GM12878 (cell line): ENCODE measurements around the gene NEXN. TPM values are rescaled to one million over a fixed set of nuclear protein-coding genes. Genes with fewer than 3 reads are reported as not detected.

Experiments
- CBX5 ChIP-seq: sonication (generic); IDR thresholded peaks from 2 replicates; pipeline ENCODE4 v1.6.1; 2016; ENCODE audit warnings: low read depth, moderate library complexity, mild to moderate bottlenecking, inconsistent platforms
- CREB1 ChIP-seq: IDR thresholded peaks from 2 replicates; pipeline ENCODE4 v1.6.1; 2012; ENCODE audit warnings: low read depth, mild to moderate bottlenecking, inconsistent platforms
- FOS ChIP-seq: IDR thresholded peaks from 3 replicates; pipeline ENCODE4 v1.6.1; 2011; ENCODE audit warnings: borderline replicate concordance; ENCODE audit not compliant: insufficient read length; ENCODE audit errors: extremely low read depth
- HCFC1 ChIP-seq: fragments of 150-350 bp; IDR thresholded peaks from 2 replicates; pipeline ENCODE4 v1.6.1; 2014; ENCODE audit warnings: low read length
- HDAC6 ChIP-seq: fragments of 200-600 bp; sonication (generic); IDR thresholded peaks from one replicate; pipeline ENCODE4 v1.8.0; 2017; ENCODE audit warnings: antibody characterized with exemption; ENCODE audit not compliant: unreplicated experiment
- KAT2A ChIP-seq: conservative IDR thresholded peaks from 2 replicates; pipeline ENCODE4 v1.6.1; 2011; ENCODE audit warnings: low read depth, low read length; ENCODE audit not compliant: control insufficient read depth
- NBN ChIP-seq: fragments of 450-650 bp; IDR thresholded peaks from 2 replicates; pipeline ENCODE4 v1.6.1; 2016
- NFYB ChIP-seq: IDR thresholded peaks from 2 replicates; pipeline ENCODE4 v1.6.1; 2011; ENCODE audit warnings: low read depth, mild to moderate bottlenecking, low read length, improper control_type of control experiment, moderate library complexity; ENCODE audit not compliant: insufficient read depth
- NR2C1 ChIP-seq: fragments of 450-650 bp; IDR thresholded peaks from 2 replicates; pipeline ENCODE4 v1.6.1; 2017; ENCODE audit warnings: antibody characterized with exemption, mild to moderate bottlenecking, moderate library complexity
- PML ChIP-seq: IDR thresholded peaks from 2 replicates; pipeline ENCODE4 v1.6.1; 2012; ENCODE audit warnings: low read length, inconsistent platforms
- TCF3 ChIP-seq: IDR thresholded peaks from 2 replicates; pipeline ENCODE4 v1.6.1; 2012; ENCODE audit warnings: low read depth, mild to moderate bottlenecking, low read length, borderline replicate concordance; ENCODE audit not compliant: insufficient read depth
- TCF7 ChIP-seq: IDR thresholded peaks from 2 replicates; pipeline ENCODE4 v1.6.1; 2014; ENCODE audit warnings: antibody characterized with exemption, borderline replicate concordance
- WRNIP1 ChIP-seq: IDR thresholded peaks from 2 replicates; pipeline ENCODE4 v1.6.1; 2011; ENCODE audit warnings: low read depth, low read length, improper control_type of control experiment, borderline replicate concordance
- polyA plus RNA-seq, 11 experiments: library from polyadenylated mRNA; depleted of rRNA in 4 of 11; unstranded in 6 of 11; stranded (reverse) in 5 of 11; fragments of >200 nt; fragmentation: Nextera tagmentation in 4 of 11; fragmentation: Illumina TruSeq in 1 of 11; extraction: Ambion mirVana in 4 of 11; extraction: Trizol in 1 of 11; gene quantifications; 1 replicate in 1 of 11; 2 replicates in 10 of 11; pipeline versions ENCODE4 v1.2.1 to v1.2.3, GENCODE V29; 2011 to 2016; ENCODE audit warnings: inconsistent platforms in 2 of 11, missing spikeins in 2 of 11, low read depth in 1 of 11
- total RNA-seq, 4 experiments: library from RNA; depleted of rRNA in 3 of 4; stranded (reverse); fragments of >200 nt in 3 of 4; fragmentation: Illumina TruSeq in 1 of 4; extraction: Trizol in 1 of 4; gene quantifications; 2 replicates each; pipeline versions ENCODE4 v1.2.1 to v1.2.3, GENCODE V29; 2013 to 2021
- TF ChIP-seq, protein P1 (sequence below), 3 experiments: IDR thresholded peaks in 2 of 3; conservative IDR thresholded peaks in 1 of 3; 2 replicates each; pipeline ENCODE4 v1.5.1; 2011; ENCODE audit warnings: low read depth in 3 of 3, low read length in 3 of 3, mild to moderate bottlenecking in 3 of 3, control low read depth in 2 of 3, moderate library complexity in 2 of 3, inconsistent platforms in 1 of 3, mixed read lengths in 1 of 3; ENCODE audit not compliant: control insufficient read depth in 2 of 3, insufficient read depth in 1 of 3; ENCODE audit errors: extremely low read depth in 1 of 3
- TF ChIP-seq, protein P2 (sequence below): fragments of 150-350 bp; IDR thresholded peaks from 2 replicates; pipeline ENCODE4 v1.6.1; 2016; ENCODE audit warnings: low read depth, low read length
- TF ChIP-seq, protein P3 (sequence below): fragments of 450-650 bp; formaldehyde crosslinking; IDR thresholded peaks from 2 replicates; pipeline ENCODE4 v1.4.0; 2022; ENCODE audit warnings: mild to moderate bottlenecking, moderate library complexity
- TF ChIP-seq, protein P4 (sequence below): IDR thresholded peaks from 2 replicates; pipeline ENCODE4 v1.6.1; 2011; ENCODE audit warnings: low read depth, low read length, improper control_type of control experiment, borderline replicate concordance
- TF ChIP-seq, protein P5 (sequence below): fragments of 150-350 bp; IDR thresholded peaks from 2 replicates; pipeline ENCODE4 v1.6.1; 2014; ENCODE audit warnings: mild to moderate bottlenecking, low read depth, low read length

The NEXN gene
- total and polyA plus RNA-seq, 10 of the 15 experiments (the other 5 are each of a cell fraction or from before 2014, with no cell fraction given): 2.5 to 46.6 (median 15.4) TPM

DNA sequence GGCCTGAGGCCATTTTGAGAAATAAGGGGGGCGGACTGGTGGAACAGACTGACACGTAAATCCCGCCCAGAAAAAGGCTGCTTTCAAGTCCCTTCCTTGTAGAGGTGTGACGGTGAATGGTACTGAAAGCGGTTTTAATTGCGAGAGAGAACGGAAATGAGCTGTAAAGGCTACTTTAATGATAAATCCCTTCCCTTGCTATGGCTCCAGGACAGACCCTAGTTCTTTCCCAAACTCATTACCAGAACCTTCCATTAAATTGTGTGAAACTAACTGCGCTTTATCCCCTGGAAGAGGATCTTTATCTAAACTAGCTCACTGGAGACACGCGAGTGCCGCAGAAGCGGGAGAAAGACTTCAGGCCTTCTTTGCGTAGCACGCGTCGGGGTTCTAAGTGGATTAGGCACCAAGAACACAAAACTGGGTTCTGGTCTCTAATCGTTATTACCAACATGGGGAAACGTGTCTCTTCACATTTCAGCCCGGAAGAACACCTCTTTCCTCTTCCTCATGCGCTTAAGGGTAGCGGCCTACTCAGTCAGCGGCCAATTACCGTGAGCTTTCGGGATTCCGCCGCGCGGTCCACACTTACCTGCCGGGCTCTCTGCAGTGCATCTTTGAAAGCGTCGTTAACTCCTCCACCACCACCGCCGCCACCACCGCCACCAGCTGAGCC lies 90.0 kb downstream of the NEXN start (continued):
- TF ChIP-seq, protein P1, sequence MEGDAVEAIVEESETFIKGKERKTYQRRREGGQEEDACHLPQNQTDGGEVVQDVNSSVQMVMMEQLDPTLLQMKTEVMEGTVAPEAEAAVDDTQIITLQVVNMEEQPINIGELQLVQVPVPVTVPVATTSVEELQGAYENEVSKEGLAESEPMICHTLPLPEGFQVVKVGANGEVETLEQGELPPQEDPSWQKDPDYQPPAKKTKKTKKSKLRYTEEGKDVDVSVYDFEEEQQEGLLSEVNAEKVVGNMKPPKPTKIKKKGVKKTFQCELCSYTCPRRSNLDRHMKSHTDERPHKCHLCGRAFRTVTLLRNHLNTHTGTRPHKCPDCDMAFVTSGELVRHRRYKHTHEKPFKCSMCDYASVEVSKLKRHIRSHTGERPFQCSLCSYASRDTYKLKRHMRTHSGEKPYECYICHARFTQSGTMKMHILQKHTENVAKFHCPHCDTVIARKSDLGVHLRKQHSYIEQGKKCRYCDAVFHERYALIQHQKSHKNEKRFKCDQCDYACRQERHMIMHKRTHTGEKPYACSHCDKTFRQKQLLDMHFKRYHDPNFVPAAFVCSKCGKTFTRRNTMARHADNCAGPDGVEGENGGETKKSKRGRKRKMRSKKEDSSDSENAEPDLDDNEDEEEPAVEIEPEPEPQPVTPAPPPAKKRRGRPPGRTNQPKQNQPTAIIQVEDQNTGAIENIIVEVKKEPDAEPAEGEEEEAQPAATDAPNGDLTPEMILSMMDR (IDR thresholded peaks at IDR 0.05 in 2 of 3, conservative IDR thresholded peaks at IDR 0.05 in 1 of 3; ENCODE audit: control insufficient read depth in 2 of 3, extremely low read depth in 1 of 3, insufficient read depth in 1 of 3, low read depth in 3 of 3, low read length in 3 of 3): no peak
- TF ChIP-seq KAT2A (no peak), PML (peak; percentile 94), HCFC1 (no peak), NBN (peak; percentile 68; the same call in 1 of the 2 replicates), NR2C1 (no peak), CBX5 (no peak), TCF7 (peak; percentile 6; the same call in 1 of the 2 replicates), FOS (no peak), TCF3 (no peak), CREB1 (peak; percentile 81), WRNIP1 (no peak), HDAC6 (no peak), NFYB (no peak)
- TF ChIP-seq, protein P2, sequence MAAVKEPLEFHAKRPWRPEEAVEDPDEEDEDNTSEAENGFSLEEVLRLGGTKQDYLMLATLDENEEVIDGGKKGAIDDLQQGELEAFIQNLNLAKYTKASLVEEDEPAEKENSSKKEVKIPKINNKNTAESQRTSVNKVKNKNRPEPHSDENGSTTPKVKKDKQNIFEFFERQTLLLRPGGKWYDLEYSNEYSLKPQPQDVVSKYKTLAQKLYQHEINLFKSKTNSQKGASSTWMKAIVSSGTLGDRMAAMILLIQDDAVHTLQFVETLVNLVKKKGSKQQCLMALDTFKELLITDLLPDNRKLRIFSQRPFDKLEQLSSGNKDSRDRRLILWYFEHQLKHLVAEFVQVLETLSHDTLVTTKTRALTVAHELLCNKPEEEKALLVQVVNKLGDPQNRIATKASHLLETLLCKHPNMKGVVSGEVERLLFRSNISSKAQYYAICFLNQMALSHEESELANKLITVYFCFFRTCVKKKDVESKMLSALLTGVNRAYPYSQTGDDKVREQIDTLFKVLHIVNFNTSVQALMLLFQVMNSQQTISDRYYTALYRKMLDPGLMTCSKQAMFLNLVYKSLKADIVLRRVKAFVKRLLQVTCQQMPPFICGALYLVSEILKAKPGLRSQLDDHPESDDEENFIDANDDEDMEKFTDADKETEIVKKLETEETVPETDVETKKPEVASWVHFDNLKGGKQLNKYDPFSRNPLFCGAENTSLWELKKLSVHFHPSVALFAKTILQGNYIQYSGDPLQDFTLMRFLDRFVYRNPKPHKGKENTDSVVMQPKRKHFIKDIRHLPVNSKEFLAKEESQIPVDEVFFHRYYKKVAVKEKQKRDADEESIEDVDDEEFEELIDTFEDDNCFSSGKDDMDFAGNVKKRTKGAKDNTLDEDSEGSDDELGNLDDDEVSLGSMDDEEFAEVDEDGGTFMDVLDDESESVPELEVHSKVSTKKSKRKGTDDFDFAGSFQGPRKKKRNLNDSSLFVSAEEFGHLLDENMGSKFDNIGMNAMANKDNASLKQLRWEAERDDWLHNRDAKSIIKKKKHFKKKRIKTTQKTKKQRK: no peak
- TF ChIP-seq, protein P3, sequence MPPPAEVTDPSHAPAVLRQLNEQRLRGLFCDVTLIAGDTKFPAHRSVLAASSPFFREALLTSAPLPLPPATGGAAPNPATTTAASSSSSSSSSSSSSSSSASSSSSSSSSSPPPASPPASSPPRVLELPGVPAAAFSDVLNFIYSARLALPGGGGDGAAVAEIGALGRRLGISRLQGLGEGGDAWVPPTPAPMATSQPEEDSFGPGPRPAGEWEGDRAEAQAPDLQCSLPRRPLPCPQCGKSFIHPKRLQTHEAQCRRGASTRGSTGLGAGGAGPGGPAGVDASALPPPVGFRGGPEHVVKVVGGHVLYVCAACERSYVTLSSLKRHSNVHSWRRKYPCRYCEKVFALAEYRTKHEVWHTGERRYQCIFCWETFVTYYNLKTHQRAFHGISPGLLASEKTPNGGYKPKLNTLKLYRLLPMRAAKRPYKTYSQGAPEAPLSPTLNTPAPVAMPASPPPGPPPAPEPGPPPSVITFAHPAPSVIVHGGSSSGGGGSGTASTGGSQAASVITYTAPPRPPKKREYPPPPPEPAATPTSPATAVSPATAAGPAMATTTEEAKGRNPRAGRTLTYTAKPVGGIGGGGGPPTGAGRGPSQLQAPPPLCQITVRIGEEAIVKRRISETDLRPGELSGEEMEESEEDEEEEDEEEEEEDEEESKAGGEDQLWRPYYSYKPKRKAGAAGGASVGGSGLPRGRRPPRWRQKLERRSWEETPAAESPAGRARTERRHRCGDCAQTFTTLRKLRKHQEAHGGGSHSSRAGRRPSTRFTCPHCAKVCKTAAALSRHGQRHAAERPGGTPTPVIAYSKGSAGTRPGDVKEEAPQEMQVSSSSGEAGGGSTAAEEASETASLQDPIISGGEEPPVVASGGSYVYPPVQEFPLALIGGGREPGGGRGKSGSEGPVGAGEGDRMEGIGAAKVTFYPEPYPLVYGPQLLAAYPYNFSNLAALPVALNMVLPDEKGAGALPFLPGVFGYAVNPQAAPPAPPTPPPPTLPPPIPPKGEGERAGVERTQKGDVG (CRISPR knock-in tag): no peak
- TF ChIP-seq, protein P4, sequence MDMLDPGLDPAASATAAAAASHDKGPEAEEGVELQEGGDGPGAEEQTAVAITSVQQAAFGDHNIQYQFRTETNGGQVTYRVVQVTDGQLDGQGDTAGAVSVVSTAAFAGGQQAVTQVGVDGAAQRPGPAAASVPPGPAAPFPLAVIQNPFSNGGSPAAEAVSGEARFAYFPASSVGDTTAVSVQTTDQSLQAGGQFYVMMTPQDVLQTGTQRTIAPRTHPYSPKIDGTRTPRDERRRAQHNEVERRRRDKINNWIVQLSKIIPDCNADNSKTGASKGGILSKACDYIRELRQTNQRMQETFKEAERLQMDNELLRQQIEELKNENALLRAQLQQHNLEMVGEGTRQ: no peak
- TF ChIP-seq, protein P5, sequence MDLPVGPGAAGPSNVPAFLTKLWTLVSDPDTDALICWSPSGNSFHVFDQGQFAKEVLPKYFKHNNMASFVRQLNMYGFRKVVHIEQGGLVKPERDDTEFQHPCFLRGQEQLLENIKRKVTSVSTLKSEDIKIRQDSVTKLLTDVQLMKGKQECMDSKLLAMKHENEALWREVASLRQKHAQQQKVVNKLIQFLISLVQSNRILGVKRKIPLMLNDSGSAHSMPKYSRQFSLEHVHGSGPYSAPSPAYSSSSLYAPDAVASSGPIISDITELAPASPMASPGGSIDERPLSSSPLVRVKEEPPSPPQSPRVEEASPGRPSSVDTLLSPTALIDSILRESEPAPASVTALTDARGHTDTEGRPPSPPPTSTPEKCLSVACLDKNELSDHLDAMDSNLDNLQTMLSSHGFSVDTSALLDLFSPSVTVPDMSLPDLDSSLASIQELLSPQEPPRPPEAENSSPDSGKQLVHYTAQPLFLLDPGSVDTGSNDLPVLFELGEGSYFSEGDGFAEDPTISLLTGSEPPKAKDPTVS: no peak
